ENCODE measurements around the gene SSB. TPM values are rescaled to one million over a fixed set of nuclear protein-coding genes. Genes with fewer than 3 reads are reported as not detected.

Gene SSB
- total RNA-seq, 1 donor = 94.1 TPM

GRCh38 chr2:169768262-169768995 is 30.2 kb upstream of the SSB start:
- Histone ChIP-seq H3K36me3 (ENCODE audit: insufficient read depth, low read length) (no peaks in the 10 kb centered on the region), H3K4me1 (ENCODE audit: insufficient read depth, low read length) (no peaks in the 10 kb centered on the region), H3K27me3 (ENCODE audit: insufficient read depth, low read length) (peaks cover 28% of the 10 kb centered on the region), H4K20me1 (ENCODE audit: insufficient read depth, low read length) (no peaks in the 10 kb centered on the region), H3K27ac (ENCODE audit: low read depth, low read length) (no peak overlapping the region), H3K79me2 (ENCODE audit: insufficient read depth, low read length) (no peaks in the 10 kb centered on the region), H3K4me2 (ENCODE audit: insufficient read depth, low read length) (peak overlapping the region; percentile 74), H2AFZ (ENCODE audit: low read length) (peak overlapping the region; percentile 85), H3K4me3 (ENCODE audit: insufficient read depth, low read length) (peak overlapping the region; percentile 61), H3K9me3 (ENCODE audit: low read depth, low read length) (no peaks in the 10 kb centered on the region)
- TF ChIP-seq CTCF (IDR thresholded peaks at IDR 0.05; ENCODE audit: extremely low read depth, low read depth, low read length) = no peak
- no peak for DNase-seq (ENCODE audit: insufficient read length, low spot score, missing footprints)

- H3K79me2 ChIP-seq (ENCODE audit: insufficient read depth, low read length) = no peaks in the 10 kb centered on the region
- H3K36me3 ChIP-seq (ENCODE audit: insufficient read depth, low read length) = no peaks in the 10 kb centered on the region
- H3K4me2 ChIP-seq (ENCODE audit: insufficient read depth, low read length) = no peak overlapping the region
- H3K27ac ChIP-seq (ENCODE audit: low read depth, low read length) = no peak overlapping the region
- no peaks in the 10 kb centered on the region for H4K20me1 ChIP-seq (ENCODE audit: insufficient read depth, low read length)
- no peak overlapping the region for H3K4me3 ChIP-seq (ENCODE audit: insufficient read depth, low read length)
- peaks cover 28% of the 10 kb centered on the region for H3K27me3 ChIP-seq (ENCODE audit: insufficient read depth, low read length)
- H3K4me1 ChIP-seq (ENCODE audit: insufficient read depth, low read length) = peaks cover 5% of the 10 kb centered on the region
- H3K9me3 ChIP-seq (ENCODE audit: low read depth, low read length) = no peaks in the 10 kb centered on the region
- DNase-seq (ENCODE audit: insufficient read length, low spot score, missing footprints) = no peak
- no peak overlapping the region for H2AFZ ChIP-seq (ENCODE audit: low read length)
- no peak for TF ChIP-seq CTCF (IDR thresholded peaks at IDR 0.05; ENCODE audit: extremely low read depth, low read depth, low read length)
Observed at GRCh38 chr2:169771021-169771420, 27.6 kb upstream of the SSB start.

GRCh38 chr2:169771612-169772011 is 27.1 kb upstream of the SSB start:
- Histone ChIP-seq H3K9me3 (ENCODE audit: low read depth, low read length) (no peaks in the 10 kb centered on the region), H3K4me3 (ENCODE audit: insufficient read depth, low read length) (no peak overlapping the region), H3K4me2 (ENCODE audit: insufficient read depth, low read length) (no peak overlapping the region), H2AFZ (ENCODE audit: low read length) (no peak overlapping the region), H4K20me1 (ENCODE audit: insufficient read depth, low read length) (no peaks in the 10 kb centered on the region), H3K36me3 (ENCODE audit: insufficient read depth, low read length) (no peaks in the 10 kb centered on the region), H3K27me3 (ENCODE audit: insufficient read depth, low read length) (peaks cover 28% of the 10 kb centered on the region), H3K79me2 (ENCODE audit: insufficient read depth, low read length) (no peaks in the 10 kb centered on the region), H3K4me1 (ENCODE audit: insufficient read depth, low read length) (peaks cover 8% of the 10 kb centered on the region), H3K27ac (ENCODE audit: low read depth, low read length) (no peak overlapping the region)
- TF ChIP-seq CTCF (IDR thresholded peaks at IDR 0.05; ENCODE audit: extremely low read depth, low read depth, low read length) = no peak
- no peak for DNase-seq (ENCODE audit: insufficient read length, low spot score, missing footprints)

GRCh38 chr2:169772651-169773050 is 26.0 kb upstream of the SSB start:
- Histone ChIP-seq H3K4me2 (ENCODE audit: insufficient read depth, low read length) (no peak overlapping the region), H3K4me3 (ENCODE audit: insufficient read depth, low read length) (no peak overlapping the region), H3K4me1 (ENCODE audit: insufficient read depth, low read length) (peaks cover 8% of the 10 kb centered on the region), H2AFZ (ENCODE audit: low read length) (no peak overlapping the region), H3K27me3 (ENCODE audit: insufficient read depth, low read length) (peaks cover 25% of the 10 kb centered on the region), H3K9me3 (ENCODE audit: low read depth, low read length) (no peaks in the 10 kb centered on the region), H3K36me3 (ENCODE audit: insufficient read depth, low read length) (no peaks in the 10 kb centered on the region), H4K20me1 (ENCODE audit: insufficient read depth, low read length) (no peaks in the 10 kb centered on the region), H3K79me2 (ENCODE audit: insufficient read depth, low read length) (no peaks in the 10 kb centered on the region), H3K27ac (ENCODE audit: low read depth, low read length) (no peak overlapping the region)
- no peak for TF ChIP-seq CTCF (IDR thresholded peaks at IDR 0.05; ENCODE audit: extremely low read depth, low read depth, low read length)
- DNase-seq (ENCODE audit: insufficient read length, low spot score, missing footprints) = no peak

Data from osteoblast (primary cell).